ENCODE data around the gene ARHGAP15. TPM values are rescaled to one million over a fixed set of nuclear protein-coding genes. Genes with fewer than 3 reads are reported as not detected.

The ARHGAP15 gene
- total and polyA plus RNA-seq, 3 donors from 2014 or later = 2.2 to 15.0 (median 7.7) TPM

DNA sequence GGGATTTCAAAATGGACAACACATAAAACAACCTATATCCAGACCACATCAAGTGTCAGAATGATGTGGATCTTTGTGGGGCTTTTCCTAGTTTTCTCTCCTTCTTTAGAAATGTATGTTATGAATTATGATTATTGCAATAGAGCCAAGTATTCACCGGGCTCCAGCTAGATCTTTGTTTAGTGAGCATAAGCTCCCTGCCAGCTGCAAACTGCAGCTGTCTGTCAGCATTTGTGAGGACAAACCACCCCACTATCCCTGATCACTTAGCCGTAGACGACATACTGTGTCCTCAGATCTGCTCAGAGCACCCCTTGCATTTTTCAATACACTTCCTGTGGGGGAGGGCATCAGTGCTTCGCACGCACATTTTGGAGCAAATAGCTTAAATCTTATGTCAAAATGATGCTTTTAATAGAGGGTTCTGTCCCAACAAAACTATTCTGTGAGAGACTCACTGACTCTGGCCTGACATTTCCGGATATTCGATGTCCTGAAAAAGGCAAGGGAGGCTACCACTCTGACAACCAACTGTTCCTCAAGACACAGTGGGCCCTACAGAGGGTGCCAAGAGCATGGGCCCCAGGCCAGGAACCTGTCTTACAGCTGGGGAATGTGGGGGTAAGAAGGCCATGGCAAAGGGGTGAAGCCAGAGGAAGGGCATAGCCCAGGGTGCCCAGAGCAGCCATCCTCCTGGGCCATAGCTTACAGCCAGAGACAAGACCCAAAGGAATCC lies 346.0 kb downstream of the ARHGAP15 start:
- Histone ChIP-seq H3K9me3 (no peaks in the 10 kb centered on the region), H3K4me1 (no peaks in the 10 kb centered on the region), H3K4me3 (no peak overlapping the region), H3K27me3 (no peaks in the 10 kb centered on the region), H3K36me3 (ENCODE audit: low read depth, missing control alignments) (no peaks in the 10 kb centered on the region), H3K27ac (no peak overlapping the region)
- TF ChIP-seq, protein P1, sequence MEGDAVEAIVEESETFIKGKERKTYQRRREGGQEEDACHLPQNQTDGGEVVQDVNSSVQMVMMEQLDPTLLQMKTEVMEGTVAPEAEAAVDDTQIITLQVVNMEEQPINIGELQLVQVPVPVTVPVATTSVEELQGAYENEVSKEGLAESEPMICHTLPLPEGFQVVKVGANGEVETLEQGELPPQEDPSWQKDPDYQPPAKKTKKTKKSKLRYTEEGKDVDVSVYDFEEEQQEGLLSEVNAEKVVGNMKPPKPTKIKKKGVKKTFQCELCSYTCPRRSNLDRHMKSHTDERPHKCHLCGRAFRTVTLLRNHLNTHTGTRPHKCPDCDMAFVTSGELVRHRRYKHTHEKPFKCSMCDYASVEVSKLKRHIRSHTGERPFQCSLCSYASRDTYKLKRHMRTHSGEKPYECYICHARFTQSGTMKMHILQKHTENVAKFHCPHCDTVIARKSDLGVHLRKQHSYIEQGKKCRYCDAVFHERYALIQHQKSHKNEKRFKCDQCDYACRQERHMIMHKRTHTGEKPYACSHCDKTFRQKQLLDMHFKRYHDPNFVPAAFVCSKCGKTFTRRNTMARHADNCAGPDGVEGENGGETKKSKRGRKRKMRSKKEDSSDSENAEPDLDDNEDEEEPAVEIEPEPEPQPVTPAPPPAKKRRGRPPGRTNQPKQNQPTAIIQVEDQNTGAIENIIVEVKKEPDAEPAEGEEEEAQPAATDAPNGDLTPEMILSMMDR (IDR thresholded peaks at IDR 0.05) = no peak
- TF ChIP-seq POLR2A (IDR thresholded peaks at IDR 0.05) = no peak
- no peak for DNase-seq
- WGBS, 2 donors = 79 to 86% methylated on average over 7 of the region's 7 CpGs
- intact Hi-C loops (cut with DNase I; ENCODE audit: low total_unique reads) = no loop called here

DNA sequence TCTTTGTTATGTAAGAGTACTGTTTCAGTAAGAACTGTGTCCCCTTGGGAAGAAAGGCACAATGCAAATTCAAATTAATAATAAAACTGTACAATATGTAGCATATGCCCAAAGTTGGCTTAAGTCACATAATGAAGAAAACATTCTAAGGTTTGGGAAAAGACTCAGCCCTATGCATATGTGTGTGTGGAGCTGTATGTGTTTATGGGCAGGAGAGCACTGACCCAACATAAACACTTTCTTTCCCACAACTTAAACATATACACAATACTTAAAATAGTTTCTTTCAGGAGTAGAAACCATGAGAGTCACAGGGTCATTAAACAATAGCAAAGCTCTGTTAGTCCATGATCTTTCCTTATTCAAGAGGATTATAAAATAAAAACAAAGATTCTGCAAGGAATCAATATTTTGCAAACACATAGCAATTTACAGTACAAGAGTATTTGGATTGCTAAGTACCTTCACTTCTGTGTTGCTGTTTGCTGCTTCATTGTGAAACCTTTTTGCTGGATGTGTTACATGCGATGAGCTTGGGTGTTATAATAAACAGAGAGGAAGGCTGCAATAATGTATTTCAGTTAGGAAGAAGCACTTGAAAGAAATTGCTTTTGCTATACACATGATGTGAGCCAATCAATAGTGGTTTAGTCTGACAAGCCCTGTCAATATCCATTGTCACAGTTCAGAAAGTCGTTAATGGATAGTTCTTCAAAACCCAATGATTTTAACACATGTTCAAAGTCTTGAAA lies 347.3 kb downstream of the ARHGAP15 start:
- Histone ChIP-seq H3K4me1 (peaks cover under 1% of the 10 kb centered on the region), H3K4me3 (no peak overlapping the region), H3K36me3 (ENCODE audit: low read depth, missing control alignments) (no peaks in the 10 kb centered on the region), H3K27me3 (no peaks in the 10 kb centered on the region), H3K9me3 (no peaks in the 10 kb centered on the region), H3K27ac (no peak overlapping the region)
- WGBS, 2 donors = 72 to 91% methylated on average over 2 of the region's 2 CpGs
- intact Hi-C loops (cut with DNase I; ENCODE audit: low total_unique reads) = no loop called here
- TF ChIP-seq, protein P1 (IDR thresholded peaks at IDR 0.05) = no peak
- no peak for DNase-seq

DNA sequence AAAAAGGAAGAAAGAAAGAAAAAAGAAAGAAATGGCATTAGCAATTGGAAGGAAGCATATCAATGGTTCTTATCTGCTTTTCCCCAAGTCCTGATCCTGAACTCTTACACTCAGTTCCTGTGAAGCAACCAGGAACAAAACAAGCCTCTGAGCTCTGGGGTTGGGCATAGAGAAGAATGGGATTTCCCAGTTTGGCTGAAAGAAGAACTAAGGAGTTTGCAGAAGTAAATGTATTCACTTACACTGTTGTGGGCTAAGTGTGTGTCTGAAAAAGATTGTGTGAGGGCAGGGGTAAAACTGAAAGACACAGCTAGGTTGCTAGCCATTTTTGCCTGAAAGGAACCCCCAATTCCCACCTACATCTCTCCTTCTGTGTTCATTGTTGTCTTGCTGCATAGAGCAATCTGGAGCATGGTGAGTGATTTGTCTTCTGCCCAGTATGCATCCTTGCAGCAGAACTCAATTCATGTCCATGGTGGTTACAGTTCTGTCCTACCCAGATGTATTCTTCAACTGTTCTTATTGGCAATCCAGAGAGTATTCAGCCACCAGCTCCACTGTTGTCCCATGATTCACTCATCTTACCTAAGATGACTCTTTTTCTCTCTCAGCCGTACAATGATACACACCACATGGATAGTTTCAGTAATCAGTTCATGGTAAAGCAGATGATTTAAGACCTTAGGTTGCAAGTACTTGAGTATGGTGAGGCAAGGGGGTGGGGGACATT lies 348.7 kb downstream of the ARHGAP15 start:
- no peak overlapping the region for H3K27ac ChIP-seq
- TF ChIP-seq, protein P1 (IDR thresholded peaks at IDR 0.05) = no peak
- no peak for TF ChIP-seq POLR2A (IDR thresholded peaks at IDR 0.05)
- WGBS, 2 donors = 97 to 100% methylated on average over 1 of the region's 1 CpG
- no peaks in the 10 kb centered on the region for H3K36me3 ChIP-seq (ENCODE audit: low read depth, missing control alignments)
- H3K4me1 ChIP-seq = peaks cover 5% of the 10 kb centered on the region
- H3K4me3 ChIP-seq = no peak overlapping the region
- H3K9me3 ChIP-seq = no peaks in the 10 kb centered on the region
- DNase-seq = no peak
- no peaks in the 10 kb centered on the region for H3K27me3 ChIP-seq
- intact Hi-C loops (cut with DNase I; ENCODE audit: low total_unique reads) = no loop called here

DNA sequence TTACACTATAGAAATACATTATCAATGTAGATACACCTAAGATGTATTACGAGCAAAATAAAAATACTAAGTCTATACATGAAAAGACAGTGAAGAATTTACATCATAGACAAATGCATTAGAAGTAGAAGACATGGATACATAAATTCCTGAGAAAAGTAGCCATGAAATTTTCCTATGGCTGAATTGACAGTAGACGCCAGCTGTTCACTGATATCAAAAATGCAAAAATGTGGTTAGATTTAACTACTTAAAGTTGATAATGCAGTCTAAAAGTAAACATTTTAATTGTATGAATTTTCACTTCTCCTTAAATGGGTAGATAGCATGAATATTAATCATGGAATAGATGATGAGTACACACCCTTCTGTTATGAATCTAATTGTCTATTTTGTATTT lies 350.9 kb downstream of the ARHGAP15 start:
- TF ChIP-seq POLR2A (IDR thresholded peaks at IDR 0.05) = no peak
- TF ChIP-seq, protein P1 (IDR thresholded peaks at IDR 0.05) = no peak
- no peaks in the 10 kb centered on the region for H3K36me3 ChIP-seq (ENCODE audit: low read depth, missing control alignments)
- no peak for DNase-seq
- WGBS, 2 donors = 89% methylated on average over 2 of the region's 2 CpGs
- peaks cover 5% of the 10 kb centered on the region for H3K4me1 ChIP-seq
- no peaks in the 10 kb centered on the region for H3K9me3 ChIP-seq
- no peaks in the 10 kb centered on the region for H3K27me3 ChIP-seq
- H3K27ac ChIP-seq = no peak overlapping the region
- H3K4me3 ChIP-seq = no peak overlapping the region
- intact Hi-C loops (cut with DNase I; ENCODE audit: low total_unique reads) = no loop called here
